Ovary (tissue), 3 donors: ENCODE results near the gene ZMYND11.

ENCODE experiments used
- EP300 ChIP-seq: sonication (generic); formaldehyde crosslinking; IDR thresholded peaks from one replicate; pipeline ENCODE4 v1.6.1; 2017; ENCODE audit warnings: antibody characterized with exemption
- POLR2A ChIP-seq: fragments of 450-650 bp; IDR thresholded peaks from one replicate; pipeline ENCODE4 v1.6.1; 2017; ENCODE audit warnings: antibody characterized with exemption, mild to moderate bottlenecking, moderate library complexity
- TF ChIP-seq, protein P1 (sequence below), 3 donors: fragments of 450-650 bp in 2 of 3; fragments of 200-600 bp in 1 of 3; IDR thresholded peaks; one replicate each; pipeline versions ENCODE4 v1.5.1 to v1.8.0; 2016 to 2022; ENCODE audit warnings: antibody characterized with exemption in 3 of 3, mild to moderate bottlenecking in 1 of 3
- donor health status: DM: no; HTN: no; CAD: no.

DNA sequence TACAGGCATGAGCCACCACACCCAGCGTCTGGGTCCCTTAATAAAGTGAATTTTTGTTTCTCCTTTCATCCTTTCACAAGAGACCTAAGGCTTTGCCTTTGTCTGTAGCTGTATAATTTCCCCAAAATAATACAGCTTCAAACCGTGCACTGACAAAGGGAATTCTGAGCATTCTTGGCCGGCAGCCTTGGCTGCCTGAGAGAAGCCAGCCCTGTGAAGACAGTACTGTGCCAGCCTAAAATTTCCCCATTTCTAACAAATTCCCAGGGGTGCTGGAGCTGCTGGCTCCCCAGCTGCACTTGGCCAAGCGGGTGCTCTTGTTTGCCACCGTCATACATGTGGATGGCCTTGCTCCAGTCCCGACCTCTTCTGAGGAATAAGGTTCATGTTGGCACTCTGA is 106.2 kb downstream of the ZMYND11 start:
- TF ChIP-seq, protein P1, sequence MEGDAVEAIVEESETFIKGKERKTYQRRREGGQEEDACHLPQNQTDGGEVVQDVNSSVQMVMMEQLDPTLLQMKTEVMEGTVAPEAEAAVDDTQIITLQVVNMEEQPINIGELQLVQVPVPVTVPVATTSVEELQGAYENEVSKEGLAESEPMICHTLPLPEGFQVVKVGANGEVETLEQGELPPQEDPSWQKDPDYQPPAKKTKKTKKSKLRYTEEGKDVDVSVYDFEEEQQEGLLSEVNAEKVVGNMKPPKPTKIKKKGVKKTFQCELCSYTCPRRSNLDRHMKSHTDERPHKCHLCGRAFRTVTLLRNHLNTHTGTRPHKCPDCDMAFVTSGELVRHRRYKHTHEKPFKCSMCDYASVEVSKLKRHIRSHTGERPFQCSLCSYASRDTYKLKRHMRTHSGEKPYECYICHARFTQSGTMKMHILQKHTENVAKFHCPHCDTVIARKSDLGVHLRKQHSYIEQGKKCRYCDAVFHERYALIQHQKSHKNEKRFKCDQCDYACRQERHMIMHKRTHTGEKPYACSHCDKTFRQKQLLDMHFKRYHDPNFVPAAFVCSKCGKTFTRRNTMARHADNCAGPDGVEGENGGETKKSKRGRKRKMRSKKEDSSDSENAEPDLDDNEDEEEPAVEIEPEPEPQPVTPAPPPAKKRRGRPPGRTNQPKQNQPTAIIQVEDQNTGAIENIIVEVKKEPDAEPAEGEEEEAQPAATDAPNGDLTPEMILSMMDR (IDR thresholded peaks at IDR 0.05) = no peak
- TF ChIP-seq POLR2A (no peak), EP300 (no peak)
